Measurements from ENCODE around the gene HACD3.
"Not testable (repeated sequence)": the region's sequence is repeated elsewhere in the genome, so short reads cannot be mapped to it uniquely, and the experiment has no call there.

The HACD3 gene, protein sequence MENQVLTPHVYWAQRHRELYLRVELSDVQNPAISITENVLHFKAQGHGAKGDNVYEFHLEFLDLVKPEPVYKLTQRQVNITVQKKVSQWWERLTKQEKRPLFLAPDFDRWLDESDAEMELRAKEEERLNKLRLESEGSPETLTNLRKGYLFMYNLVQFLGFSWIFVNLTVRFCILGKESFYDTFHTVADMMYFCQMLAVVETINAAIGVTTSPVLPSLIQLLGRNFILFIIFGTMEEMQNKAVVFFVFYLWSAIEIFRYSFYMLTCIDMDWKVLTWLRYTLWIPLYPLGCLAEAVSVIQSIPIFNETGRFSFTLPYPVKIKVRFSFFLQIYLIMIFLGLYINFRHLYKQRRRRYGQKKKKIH

DNA sequence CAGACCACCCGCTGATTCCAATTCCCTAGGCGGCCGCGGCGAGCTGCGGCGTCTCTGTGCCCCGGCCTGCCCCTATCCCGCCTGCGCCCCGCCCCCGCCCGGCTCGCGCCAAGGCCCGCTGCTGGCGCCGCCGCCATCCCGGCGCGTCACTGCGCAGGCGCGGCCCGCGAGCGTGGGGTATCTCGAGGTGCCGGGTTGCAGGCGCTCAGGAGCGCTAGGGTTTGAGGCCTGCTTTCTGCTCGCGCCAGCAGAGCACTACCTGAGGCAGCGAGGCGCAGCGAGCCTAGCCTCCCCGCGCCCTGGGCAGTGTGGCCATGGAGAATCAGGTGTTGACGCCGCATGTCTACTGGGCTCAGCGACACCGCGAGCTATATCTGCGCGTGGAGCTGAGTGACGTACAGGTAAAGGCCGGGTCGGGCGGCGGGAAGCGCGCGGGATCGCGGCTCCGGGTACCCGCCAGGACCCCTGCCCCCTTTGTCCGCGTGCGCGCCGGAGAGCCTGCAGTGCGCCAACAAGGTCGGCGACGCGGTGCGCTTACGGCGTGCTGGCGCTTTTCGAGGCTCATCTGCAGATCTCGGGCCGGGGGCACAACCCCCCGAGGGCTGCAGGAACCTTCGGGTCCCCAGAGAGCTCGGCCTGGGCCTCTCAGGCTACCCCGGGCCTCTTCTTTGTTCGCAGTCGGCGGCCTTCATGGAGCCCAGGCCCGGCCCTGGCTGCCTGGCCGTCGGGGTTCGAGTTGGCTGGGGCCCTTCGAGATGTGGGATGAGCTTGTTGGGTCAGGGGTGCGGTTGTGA is at the start of gene HACD3:
TSS of gene HACD3 (plus strand) at position 146 of the 794 bp plus-strand sequence. CDS start at position 315, 169 bp downstream.
- peak; percentile 95 for DNase-seq

DNA sequence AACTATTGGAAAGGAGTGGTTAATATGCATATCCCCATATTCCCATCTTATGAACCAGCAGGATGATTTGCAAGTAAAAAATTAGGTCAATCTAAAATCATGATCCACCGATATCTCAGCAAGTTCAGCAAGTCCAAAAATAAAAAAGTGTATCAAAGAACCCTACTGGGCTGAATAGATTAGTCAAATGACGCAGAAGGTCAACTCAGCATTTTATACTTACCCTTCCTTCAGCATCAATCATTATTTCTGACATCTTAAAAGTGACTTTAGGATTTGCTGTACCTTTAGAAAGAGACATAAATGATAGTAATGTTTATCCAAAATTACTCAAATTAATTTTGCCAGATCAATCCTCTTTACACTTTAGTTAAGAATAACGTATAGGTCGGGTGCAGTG is 45.4 kb upstream of the HACD3 start:
- no peak for DNase-seq

DNA sequence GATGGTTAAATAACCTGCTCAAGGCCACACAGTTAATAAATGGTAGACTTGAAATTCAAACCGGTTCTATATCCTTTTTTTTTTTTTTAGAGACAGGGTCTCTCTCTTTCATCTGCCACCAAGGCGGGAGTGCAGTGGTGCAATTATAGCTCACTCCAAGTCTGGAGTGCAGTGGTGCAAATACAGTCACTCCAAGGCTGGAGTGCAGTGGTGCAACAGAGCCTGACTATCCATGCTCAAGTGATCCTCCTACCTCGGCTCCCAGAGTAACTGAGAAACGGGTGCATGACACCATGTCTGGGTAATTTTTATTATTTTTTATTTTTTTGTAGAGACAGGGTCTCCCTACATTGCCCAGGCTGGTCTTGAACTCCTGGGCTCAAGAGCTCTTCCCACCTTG is 36.2 kb upstream of the HACD3 start:
- DNase-seq, result no peak

DNA sequence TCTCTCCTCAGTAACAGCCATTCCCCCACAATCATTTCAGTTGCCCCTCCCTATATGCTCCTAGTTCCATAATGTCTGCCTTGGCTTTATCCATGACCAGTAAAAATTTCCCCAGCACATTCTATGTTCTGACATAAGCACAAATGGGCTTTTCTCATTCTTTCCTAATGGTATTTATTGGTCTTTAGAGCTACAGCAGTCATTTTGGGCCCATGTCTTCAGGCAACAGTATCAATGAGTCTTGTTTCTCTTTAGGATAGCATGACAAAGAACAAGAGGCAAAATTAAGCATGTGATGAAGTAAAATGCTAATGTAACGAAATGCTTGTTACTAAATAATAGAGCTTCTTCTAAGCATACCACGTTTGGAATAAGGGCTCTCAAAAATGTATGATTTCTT is 20.9 kb upstream of the HACD3 start:
- DNase-seq, result no peak

DNA sequence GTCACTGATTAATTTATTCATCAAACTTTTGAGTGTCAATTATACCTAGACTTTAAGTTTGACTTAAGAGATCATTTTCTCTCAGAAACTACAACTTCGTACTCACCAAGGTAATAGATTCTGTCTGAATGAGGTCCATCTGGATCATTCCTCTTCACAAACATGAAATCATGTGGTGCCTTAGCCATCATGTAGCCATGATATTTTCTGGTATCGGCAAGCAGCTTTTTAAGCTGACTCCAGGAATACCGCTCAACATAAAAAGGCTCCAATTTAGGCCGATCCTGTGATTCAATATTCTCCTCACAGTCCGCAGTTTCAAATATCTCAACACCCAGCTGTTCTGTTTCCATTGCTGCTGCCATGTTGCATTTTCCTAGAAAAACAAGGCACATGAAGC is 18.1 kb upstream of the HACD3 start:
- no peak for DNase-seq

DNA sequence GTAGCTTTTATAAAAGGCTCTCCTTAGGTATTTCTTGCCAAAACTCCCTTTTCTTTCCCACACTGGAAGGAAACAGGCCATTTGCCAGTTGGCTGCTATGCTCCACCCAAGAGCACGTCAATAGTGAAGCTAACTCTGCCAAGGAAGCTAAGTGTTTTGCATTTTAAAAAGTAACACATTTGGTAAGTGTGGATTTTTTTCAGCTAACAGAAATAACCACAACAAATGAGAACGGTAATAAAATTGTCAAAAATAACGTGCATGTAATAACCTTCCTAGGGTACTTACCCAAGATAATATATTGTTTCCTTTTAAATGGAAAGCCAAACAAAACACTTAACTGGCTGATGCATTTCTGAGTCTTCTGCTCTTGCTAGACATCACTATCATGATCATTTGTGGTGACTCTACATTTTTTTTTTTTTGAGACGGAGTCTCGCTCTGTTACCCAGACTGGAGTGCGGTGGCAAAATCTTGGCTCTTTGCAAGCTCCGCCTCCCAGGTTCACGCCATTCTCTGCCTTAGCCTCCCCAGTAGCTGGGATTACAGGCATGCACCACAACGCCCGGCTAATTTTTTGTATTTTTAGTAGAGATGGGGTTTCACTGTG is 17.4 kb upstream of the HACD3 start:
- no peak for DNase-seq

DNA sequence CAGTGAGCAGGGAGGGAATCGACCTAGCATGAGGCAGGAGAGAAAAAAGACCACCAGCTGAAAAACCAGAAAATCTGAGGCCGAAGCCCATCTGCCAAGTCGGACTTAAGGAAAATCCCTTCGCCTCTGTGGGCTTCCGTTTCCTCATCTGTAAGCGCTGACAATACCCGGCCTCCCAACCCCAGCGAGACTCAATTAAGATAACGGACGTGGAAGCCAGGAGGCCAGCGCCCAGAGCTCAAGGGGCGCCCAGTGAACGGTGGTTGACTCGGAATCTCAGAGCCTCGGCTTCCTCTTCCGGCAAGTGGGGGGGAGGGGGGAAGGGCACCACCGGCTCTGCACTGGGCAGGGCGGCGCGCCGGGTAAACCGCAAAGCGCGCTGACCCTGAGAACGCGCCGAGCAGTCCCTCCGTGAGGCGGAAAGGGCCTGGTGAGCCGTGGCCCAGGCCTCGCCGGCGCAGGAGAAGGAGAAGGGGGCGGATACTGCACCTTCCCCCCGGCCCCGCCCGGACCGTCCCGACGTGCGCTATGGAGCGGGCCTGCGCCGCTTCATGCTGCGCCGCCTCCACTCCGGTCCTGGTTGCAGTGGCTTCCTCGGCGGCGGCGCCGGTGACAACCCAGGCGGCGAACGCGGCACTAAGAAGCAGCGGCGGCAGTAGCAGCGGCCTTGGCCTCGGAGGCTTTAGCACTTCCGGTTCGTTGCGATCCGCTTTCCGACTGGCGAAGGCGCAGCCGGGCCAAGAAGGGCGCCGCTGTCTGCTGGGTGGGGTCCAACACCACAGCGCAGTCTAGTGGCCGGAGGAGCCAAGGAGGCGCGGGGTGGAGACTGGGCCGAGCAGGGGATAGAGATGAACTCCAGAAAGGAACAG is 13.0 kb upstream of the HACD3 start, which contains the start of gene DPP8:
TSS of gene DPP8 (minus strand) at position 693 of the 869 bp plus-strand sequence. CDS start 5,136 bp downstream, outside the sequence.
- DNase-seq, result peak; percentile 95

DNA sequence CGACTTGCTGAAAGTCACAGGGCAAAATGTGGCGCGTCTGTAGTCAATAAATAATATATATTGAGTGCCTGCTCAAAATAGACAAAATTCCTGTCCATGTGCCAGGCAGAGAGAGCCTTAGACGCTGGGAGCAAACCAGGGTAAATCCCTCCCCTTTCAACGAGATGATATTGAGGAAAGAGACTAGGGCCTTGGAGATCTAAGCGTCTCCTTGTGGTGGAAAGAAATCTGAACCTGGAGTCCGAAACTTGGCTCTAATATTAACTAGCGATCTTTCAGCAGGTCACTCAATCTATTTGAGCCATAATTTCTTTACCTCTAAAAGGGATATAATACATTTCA is 12.4 kb upstream of the HACD3 start:
- DNase-seq, result no peak

DNA sequence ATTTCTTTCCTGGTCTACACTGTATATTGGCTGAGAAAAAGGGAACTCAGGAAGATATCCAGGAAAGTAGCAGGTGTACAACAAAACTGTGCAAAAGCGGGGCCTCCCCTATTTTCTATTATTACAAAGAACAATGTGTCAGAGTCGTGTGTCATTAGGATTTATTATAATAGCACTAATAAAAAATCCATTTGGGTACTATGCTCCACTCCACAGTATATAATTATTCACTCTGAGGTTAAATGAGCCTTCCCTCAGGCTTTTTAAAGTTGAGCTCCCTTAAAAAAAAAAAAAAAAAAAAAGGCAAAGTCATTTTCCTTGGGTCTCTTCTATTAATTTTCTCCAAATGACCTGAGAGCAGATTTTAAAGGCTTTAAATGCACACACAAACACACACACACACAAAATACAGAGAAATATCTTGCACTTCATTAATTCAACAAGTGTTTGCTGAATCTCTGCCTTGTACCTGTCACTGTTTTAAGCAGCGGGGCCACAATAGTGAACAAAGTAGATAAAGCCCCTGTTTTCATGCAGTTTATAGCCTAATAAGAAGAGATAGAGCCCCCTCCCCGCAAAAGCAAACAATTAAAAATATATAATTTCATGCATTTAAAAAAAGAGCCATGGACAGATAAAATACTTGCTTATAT is 11.5 kb upstream of the HACD3 start:
- DNase-seq, result peak; percentile 69

DNA sequence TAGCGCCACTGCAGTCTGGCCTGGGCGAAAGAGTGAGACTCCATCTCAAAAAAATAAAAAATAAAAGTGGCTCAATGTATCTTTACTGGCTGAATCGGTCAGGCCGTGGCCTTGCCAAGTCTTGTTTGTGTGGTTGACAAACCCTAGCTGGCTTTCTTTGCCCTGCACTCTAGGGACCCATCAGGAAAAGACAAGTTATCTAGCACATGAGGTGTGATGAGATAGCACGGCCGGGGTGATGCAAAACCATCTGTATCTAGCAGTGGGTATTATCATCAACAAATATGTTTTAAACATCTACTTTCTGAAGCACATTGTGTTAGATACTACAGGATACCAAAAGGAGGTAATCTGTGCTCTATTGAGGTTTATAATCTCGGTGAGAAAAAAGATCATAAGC is 8.9 kb upstream of the HACD3 start:
- DNase-seq, result no peak

DNA sequence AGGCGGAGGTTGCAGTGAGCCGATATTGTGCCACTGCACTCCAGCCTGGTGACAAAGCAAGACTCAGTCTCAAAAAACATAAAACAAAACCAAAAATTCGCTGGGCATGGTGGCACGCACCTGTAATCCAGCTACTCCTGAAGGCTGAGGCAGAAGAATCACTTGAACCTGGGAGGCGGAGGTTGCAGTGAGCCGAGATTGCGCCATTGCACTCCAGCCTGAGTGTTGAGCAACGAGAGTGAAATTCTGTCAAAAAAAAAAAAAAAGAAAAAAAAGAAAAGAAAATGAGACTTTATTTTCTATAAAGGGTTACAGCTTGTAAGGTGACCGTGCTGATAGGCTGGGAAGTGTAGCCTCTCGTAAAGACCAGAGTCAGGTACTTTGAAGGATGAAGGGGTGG is 6.0 kb upstream of the HACD3 start:
- no peak for DNase-seq

DNA sequence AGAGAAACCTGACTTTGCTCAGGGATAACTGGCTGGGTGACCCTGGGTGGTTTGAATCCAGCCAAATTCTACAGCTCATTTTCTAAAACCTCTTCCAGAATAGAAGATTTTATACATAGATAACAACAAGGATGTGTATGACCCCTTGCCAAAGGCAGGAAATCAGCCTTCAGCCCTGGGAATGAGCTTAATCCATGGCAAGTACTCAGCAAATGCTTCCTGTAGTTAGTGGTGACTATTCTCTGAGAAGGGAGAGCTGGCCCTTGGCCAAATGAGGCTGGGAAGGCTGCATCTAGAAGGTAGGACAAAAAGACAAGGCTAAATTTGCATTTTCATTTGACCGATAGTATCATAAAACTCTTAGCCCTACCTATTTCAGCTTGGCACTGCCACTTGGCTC is 4.6 kb upstream of the HACD3 start:
- peak; percentile 60 for DNase-seq

DNA sequence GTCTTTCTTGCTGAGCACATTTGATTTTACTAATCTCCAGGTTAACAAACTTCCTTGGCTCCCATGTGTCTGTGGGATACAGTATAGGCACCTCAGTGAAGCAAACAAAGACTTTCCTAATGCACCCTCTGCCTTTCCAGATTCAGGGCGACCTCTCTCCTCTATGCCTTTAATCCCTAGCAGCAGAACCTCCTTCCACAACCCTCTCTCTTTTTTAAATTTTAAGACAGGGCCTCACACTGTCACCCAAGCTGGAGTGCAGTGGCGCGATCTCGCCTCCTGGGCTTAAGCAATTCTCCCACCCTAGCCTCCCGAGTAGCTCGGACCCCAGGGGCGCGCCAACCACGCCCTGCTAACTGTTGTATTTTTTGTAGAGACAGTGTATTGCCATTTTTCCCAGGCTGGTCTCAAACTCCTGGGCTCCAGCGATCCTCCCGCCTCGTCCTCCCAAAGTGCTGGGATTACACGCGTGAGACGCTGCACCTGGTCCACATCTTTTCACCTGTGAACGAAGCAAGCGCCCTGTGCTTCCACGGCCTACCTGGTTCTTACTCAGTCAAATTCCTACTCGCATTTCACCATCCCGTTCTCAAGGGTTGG is 1.7 kb upstream of the HACD3 start:
- no peak for DNase-seq

DNA sequence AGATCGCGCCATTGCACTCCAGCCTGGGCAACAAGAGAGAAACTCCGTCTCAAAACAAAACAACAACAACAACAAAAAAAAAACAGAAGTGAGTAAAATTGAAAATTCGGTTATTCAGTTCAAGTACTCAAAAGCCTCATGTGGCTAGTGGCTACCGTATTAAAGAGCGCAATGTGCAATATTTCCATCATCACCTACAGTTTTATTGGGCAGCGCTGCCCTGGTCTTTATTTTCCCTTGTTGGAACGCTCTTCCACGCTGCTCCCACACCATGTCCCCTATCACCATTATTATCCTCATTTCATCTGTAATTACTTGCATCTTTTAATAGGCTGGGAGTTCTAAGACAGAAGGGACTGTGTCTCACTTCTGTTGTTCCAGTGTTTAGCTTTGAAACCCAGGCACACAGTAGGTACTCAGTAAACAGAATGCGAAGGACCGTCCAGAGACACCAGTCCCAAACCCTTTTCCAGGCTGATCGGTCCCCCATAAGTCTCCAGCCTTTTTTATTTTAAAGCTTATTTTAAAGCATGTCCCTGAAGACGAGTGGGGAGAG is 423 bp upstream of the HACD3 start:
- DNase-seq, result no peak

DNA sequence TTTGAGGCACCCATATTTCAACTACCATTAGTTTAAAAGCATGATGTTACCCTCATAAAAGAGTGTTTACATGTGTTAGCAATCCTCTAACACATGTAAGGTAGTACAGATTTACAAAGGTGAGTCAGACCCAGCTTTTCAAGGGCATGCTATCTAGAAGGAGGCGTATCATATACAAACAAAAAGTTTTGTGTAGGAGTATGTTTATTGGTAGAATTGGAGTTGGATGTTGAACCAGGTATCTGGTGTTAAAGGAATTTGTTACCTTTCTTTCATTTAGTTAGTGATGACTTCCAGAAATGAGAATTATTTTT is 2.4 kb downstream of the HACD3 start:
- DNase-seq, result no peak

DNA sequence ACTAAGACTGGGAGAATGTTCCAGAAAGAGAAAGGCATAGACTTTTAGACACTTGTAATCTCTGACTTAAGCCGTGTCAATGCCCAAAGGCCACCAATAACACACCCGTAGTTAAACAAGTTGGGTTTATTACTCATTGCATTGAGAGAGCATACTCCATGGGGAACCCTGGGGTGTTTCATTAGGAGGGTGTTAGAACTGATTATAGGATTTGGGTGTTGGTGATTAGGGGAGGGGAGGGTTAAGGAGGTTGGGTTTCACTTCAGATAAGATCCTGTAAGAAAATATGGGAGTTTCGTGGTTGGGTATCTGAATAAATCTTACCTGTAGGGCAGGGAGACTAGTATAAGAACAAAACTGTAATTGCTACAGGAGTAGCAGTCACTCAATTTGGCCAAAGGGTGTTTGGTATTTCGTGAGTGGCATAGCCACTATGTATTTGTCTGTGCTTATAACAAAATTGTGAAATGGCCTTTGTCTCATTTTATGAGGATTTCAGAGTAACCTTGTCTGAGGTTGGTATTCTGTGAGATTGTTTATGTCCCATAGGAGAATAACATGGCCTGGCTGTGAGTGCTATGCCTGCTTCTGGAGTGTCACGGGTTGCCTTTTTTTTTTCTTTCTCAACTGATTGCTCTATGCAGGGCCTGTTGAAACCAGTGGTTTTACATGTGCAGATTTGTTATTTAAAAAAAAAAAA is 2.9 kb downstream of the HACD3 start:
- DNase-seq, result no peak

DNA sequence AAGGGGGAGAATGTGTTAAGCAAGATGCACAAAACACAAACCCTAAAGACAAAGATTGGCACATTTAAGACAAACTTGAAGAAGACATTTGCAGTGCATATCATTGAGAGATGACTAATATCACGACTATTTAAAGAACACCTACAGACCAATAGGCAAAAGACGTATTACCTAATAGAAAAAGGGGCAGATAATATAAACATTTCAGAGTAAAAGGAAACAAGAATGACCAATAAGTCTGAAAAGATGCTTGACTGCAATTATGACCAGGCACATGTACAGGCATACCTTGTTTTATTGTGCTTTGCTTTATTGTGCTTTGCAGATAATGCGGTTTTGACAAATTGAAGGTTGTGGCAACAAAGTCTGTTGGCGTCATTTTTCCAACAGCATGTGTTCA is 4.9 kb downstream of the HACD3 start:
- no peak for DNase-seq

DNA sequence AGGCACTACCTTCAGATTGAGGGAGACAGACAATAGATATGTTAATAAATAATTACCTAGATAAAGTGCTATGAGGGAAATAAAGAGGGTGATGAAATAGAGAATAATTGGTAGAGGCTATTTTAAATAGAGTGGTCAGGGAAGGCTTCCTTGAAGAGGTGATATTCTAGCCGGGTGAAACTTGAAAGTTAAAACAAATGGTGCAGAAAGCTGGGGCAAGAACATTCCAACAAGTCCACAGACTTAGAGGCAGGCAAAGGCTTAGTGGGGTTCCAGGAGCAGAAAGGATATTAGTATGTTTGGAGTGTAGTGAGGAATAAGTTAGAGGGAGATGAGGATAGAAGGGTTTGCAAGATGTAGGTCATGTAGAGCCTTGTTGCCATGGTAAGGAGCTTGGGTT is 10.1 kb downstream of the HACD3 start:
- no peak for DNase-seq

DNA sequence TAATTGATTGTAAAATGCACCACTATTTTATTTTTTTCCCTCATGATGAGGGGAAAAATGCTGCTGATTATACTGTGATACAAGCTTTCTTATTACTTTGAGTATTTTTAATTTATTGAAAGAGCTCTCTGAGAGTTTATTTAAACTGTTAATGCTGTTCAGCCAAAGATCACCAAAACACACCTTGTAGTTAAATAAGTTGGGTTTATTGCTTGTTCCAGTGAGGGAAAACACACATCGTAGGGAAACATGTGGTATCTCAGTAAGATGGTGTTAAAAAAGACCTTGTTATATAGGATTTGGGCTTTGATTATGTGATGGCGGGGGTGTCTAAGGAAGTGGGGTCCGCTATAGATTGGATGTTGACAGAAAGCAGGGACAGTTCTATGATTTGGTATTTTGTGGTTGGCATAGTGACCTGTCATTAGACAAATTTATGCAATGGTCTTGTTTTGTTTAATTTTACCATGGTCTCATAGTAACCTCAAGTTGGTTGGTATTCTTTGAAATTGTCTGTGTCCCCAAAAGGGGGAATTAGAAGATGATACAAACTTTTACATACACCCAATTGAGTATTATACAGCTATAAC is 11.1 kb downstream of the HACD3 start:
- no peak for DNase-seq

DNA sequence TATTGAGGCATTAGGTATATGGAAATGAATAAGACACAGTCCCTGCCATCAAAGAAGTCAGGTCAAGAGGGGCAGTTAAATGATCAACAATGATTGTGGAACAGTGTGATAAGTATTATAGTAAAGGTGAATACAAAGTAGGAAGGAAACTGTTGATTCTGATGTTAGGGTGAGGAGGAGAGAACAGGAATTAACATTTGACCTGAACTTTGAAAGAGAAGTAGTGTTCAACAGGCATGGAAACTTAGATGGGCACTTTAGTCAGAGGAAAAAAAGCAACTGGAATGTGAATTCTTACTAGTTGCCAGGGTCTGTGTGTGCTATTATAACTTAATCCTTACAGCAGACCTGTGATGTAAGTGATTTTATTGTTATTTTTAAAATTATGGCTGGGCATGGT is 17.6 kb downstream of the HACD3 start:
- no peak for DNase-seq

DNA sequence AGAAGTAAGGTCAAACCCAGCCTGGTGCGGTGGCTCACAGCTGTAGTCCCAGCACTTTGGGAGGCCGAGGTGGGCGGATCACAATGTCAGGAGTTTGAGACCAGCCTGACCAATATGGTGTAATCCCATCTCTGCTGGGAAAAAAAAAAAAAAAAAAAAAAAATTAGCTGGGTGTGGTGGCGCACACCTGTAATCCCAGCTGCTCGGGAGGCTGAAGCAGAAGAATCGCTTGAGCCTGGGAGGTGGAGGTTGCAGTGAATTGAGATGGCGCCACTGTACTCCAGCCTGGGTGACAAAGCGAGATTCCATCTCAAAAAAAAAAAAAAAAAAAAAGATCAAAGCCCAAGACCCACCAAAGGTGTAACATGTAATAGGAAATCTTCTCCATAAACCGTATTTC is 19.0 kb downstream of the HACD3 start:
- DNase-seq, result not testable (repeated sequence)

All from NCI-H1105 (cell line).